GM18508 (cell line): ENCODE data around the gene ZNF385C.
"Not testable (repeated sequence)": the region's sequence is repeated elsewhere in the genome, so short reads cannot be mapped to it uniquely, and the experiment has no call there.

Experiments used
- ATAC-seq: cut with Tn5 transposase; IDR thresholded peaks from one replicate; pipeline ENCODE4 v1.9.1; 2021; ENCODE audit warnings: moderate number of reproducible peaks; ENCODE audit not compliant: insufficient read depth, unreplicated experiment

The ZNF385C gene

DNA sequence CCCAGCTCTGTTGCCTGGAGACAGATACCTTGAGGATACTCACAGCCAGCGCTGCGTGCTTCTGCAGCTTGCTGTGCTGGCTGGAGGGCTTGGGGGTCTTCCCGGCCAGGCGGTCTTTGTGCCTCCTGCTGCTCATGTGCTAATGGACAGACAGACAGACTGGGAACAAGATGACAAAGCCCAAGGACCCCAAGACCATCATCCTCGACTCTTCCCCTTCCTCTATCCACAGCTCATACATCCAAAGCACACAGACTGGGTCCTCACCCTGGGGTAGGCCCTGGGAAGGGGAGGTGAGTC, 70.7 kb downstream of the ZNF385C start:
- no peak for ATAC-seq

DNA sequence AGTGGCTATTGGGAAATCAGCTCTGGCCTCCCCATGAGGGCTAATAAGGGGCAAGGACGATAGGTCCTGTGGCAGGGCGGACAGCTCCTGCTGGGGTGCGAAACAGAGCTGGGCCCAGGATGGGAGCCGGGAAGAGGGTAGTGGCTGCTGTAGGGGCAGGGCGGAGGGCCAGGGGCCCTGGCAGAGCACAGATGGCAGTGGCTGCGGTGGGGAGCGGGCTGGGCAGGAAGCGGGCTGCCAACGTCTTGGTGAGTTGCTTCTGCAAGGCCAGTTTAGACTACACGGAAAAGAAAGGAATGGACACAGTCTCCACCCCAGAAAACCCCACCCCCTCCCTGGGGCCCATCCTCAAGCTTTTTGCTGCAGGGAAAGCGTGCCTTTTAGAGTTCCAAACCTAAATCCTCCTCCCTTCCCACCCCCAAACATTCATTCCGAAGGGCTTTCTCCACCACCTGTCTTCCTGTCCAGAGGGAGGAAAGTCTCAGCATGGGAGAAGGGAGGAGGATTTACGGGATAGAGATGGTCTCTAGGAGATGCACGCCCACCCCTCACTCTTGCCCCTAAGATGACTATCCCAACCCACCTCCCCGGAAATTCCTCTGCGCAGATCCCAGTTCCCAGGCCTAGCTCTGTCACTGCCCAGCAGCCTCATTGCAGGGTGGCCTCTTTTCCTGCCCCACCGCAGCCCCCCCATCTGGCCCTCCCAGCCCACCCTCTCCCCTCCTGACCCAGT, 71.2 kb downstream of the ZNF385C start:
- no peak for ATAC-seq

DNA sequence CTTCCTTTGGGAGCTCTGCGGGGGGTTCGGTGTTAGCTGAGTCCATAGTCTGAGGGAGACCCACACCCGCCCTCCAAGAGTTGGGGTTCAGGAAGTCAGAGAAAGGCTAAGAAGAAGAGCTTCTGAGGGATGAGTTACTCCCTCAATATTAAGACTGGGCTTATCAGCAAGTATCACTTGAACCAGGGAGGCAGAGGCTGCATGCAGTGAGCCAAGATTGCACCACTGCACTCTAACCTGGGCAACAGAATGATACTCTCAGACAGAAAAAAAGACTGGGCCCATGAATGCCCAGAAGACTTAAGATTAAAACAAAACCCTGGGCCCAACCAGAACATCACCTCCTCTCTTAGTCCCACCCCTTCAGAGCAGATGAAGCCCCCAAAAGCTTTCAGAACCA, 72.3 kb downstream of the ZNF385C start:
- ATAC-seq = no peak

DNA sequence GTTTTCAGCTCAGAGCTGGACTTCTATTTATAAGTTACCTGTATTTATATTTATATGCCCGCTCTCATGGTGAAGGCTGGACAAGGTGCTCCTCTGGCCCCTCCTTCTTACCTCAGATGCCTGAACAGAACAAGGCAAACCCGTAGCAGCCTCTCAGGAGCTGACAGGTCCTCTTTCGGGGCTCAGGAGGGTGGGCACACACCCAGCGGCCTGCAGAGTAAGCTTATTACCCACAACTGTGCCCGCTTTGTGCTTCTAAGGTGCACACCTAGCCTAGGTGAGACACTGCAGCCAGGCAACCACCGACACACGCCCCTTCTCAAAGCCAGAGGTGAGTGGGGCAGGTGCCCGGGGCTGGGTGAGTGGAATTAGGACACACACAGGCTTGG, 73.1 kb downstream of the ZNF385C start:
- no peak for ATAC-seq

DNA sequence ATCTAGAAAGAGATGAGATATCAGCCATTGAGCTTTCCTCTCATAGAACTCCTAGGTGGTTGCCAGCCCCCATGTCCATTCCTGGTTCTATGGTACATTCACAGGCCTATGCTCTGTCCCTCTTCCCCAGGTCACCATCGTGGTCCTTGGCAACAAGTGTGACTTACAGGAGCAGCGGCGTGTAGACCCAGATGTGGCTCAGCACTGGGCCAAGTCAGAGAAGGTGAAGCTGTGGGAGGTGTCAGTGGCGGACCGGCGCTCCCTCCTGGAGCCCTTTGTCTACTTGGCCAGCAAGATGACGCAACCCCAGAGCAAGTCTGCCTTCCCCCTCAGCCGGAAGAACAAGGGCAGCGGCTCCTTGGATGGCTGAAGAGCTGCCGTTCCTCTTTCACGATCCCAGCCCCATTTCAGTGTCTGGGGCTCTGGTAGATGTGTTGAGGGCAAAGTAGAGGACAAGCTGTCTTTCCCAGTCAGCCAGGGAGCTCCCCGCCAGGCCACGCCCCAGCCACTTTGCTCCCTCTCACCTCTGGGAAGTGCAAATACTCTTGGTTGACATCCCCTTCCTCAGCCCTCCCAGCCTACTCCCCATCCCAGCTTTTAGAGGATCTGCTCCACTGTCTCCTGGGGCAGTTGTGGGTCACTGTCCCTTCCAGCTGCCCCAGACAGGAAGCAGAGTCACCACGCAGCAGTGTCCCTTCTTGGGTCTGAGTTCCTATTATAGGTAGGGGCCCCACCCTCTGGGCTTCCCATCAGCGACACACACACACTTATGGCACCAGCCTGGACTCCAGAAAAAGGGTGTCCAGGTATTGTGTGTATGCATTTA, 74.5 kb downstream of the ZNF385C start:
- ATAC-seq = no peak

DNA sequence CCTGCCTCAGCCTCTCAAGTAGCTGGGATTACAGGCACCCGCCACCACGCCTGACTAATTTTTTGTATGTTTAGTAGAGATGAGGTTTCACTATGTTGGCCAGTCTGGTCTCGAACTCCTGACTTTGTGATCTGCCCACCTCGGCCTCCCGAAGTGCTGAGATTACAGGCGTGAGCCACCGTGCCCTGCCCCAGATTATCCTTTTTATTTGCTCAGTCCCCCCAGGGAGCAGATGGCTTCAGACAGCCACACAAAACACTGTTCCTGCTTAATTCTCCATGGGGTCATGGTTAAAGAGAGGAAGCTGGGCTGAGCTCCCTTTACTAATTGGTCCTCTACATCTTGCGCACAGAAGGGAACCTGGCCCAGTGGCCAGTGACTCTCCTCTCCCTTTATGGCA, 77.4 kb downstream of the ZNF385C start:
- ATAC-seq = not testable (repeated sequence)

DNA sequence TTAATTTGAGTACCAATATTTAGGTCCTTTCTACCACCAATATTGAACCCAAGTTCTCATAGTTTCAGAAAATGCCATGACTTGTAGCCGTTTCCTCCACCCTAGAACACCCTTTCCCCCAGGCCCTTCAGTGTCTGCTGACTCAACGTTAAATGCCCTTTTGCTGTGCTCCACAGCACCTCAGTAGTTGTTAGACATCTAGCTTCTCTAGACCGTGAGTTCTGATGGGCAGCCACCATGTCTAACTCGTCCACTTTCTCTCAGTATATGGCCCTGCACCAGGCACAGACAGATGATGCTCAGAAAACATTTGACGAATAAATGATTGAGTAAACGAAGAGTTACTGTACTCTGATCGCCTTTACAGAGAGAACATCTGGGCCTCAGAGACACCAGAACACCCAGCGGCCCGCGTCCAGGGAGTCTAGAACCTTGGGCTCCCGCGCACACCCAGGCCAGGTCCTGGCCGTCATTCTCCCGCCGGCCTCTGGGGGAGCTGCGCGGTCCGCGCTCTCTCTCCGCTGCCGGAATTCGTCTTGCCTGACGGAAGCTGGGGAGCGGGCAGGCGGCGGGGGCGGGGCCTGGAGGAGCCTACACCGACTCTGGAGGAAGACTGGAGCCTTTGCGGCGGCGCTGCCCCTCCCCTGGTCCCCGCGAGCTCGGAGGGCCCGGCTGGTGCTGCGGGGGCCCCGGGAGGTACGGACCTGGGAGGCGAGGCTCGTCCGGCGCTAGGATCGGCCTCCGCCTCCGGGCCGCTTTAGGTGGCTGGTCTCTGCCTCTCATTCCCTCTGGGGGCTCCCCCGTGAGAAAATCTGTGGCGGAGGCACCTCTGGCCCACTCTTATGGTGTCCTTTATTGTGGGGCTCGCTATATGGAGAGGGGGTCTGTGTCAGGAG, 78.5 kb downstream of the ZNF385C start, which contains the start of gene NKIRAS2:
Gene NKIRAS2, plus strand, starts transcription at position 582 of the 896 bp plus-strand sequence. CDS start 1,488 bp downstream, outside the sequence.
- no peak for ATAC-seq

DNA sequence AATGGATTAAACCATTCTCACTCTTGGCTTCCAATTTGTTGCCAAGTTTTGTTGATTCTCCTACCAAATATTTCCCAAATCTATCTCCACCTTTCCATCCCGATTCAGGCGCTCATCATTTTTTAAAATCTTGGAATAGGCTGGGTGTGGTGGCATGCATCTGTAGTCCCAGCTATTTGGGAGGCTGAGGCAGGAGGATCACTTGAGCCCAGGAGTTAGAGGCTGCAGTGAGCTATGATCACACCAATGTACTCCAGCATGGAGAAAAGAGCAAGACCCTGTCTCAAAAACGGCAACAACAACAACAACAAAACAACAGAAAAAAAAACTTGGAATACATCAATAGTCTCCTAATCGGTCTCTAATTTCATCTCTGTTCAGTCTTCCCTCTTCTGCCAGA, 79.3 kb downstream of the ZNF385C start:
- ATAC-seq = no peak

DNA sequence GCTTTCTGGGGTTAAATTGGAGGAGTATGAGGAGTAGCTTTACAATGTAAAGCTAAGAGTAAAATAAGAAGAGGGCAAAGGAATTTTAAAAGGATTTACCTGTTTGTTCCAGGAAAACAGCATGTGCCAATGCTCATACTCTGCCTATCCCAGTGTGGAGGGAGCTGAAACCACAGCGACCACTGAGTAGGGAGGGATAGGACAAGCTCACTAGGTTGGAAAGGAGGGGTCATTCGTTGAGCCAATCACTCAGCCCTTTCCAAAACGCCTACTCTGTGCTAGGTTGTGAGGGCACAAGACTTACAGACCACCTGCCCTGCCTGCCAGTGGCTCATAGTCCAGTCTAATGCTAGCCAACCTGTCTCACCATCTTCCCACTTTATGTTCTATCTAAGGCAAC, 79.9 kb downstream of the ZNF385C start:
- ATAC-seq = no peak

DNA sequence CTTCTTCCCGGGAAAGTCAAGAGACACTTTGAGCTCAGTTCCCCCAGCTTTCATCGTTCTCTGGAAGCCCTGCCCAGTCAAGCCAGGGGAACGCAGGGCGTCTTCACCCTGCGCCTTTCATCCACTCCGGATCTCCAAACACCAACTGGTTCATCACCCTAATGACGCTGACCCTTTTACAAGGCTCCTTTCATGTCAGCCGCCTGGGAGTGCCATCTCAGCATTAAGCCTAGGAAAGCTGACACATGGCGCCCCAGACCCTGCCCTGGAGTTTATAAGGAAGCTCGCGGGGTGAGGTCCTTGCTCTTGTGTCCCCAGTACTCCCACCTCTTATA, 80.4 kb downstream of the ZNF385C start:
- no peak for ATAC-seq

DNA sequence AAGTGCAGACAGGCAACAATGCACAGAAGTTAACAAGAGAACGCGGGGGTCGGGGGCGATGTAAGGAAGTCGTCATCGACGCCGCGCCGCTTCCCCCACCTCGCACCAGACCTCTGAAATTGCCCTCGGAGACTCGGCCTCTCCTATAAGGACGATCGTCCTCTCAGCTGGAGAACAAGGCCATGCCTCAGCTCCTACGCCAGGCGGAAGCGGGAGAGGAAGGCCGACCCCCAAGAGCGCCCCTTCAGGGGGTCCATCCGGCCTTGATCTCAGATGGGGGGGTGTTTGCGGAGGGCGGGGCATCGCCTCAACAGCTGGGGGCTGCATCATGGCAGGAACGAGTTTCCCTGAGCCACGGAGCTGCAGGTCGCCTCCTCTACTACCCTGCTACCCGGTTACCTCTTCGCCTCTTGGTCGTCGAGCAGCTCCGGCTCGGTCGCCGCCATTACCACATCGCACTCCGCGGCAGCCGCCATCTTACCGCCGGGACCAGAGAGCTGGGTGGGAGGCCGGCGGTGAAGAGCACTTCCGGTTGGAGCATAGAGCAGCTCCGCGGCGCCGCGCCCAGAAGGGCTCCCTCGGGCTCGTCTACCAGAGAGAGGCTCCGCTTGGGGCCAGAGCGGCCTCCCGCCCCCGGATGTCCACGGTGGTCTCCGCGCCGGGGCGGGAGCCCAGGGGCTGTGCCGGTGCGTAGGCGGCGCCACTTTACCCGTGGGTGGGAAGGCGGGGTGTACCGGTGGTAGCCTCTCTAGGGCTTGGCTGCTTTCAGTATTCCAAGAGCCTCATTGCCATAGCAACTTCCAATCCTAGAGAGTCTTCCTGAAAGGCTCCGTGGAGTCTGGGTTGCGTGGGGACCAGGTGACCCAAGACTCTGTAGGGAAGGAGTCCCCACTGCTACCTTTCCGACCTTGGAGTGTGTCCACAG, 81.1 kb downstream of the ZNF385C start, which contains the start of gene DNAJC7:
Gene DNAJC7, minus strand, starts transcription at position 499 of the 925 bp plus-strand sequence. Its CDS starts 23 bp downstream, at position 476.
- ATAC-seq = no peak

DNA sequence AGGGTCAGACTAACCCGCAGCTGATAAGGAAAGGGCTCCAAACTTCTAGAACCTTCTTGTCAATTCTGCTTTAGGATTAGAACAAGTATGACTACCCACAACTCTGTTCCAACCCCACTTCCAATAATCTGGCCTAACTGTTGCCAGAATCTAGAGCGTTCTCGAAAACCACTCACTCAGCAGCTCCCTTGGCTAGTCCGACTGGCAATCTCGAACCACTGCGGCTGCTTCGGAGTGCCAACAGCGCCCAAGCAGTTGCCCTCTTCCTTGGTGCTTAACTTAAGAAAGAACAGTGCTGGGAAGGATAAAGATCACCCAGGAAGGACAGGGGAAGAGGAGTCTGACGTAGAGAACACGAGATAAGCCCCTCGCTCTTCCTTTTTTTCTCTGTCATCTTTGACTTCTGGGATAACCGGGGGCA, 81.9 kb downstream of the ZNF385C start:
- ATAC-seq = no peak

DNA sequence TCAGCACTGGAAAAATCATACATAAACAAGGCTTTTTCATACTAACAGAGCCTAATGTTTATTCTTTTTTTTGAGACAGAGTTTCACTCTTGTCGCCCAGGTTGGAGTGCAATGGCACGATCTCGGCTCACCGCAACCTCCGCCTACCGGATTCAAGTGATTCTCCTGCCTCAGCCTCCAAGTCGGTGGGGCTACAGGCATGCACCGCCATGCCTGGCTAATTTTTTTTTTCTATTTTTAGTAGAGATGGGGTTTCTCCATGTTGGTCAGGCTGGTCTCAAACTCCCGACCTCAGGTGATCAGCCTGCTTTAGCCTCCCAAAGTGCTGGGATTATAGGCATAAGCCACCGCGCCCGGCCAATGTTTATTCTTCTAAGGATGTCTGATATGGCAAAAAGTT, 84.5 kb downstream of the ZNF385C start:
- ATAC-seq = not testable (repeated sequence)

DNA sequence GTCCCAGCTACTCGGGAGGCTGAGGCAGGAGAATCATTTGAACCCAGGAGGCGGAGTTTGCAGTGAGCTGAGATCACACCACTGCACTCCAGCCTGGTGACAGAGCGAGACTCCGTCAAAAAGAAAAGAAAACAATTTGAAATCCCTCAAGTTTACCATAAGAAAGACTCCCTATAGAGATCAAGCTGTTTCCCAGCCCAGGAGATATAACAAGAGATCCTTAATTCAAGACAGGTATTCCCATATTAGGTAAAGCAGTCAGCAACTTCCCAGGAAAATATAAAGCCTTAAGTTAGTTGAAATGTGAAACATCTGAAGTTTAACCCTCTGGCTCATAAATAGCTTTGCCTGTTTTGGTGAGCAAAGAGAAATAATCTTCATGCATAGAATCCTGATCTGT, 85.9 kb downstream of the ZNF385C start:
- not testable (repeated sequence) for ATAC-seq

DNA sequence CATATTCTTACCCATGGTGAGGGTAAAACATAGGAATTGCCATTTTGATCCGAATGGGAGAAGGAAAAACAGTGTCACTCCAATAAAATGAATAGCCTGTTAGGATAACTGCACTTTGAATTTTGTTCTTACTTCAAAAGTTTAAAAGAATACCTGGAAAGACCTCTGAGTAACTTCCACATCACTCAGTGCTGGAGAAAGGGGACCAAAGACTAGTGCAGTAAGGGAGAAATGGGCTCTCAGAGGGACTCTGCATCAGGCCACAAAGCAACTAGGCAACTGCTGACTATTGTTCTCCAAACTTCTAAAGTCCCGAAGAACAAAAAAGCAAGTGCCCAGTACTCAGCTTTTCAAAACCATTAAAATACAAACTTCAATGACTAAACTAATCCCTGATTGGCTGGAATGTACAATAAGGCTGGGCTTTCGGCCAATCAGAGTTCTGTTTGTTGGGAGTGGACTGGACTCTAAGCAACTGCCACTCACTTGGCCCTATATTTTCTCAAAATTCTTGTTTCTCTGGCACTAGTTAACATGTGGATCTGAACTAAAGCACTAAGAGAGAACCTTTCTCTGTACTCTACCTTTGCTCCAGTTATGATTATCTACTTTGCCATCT, 87.3 kb downstream of the ZNF385C start:
- no peak for ATAC-seq

DNA sequence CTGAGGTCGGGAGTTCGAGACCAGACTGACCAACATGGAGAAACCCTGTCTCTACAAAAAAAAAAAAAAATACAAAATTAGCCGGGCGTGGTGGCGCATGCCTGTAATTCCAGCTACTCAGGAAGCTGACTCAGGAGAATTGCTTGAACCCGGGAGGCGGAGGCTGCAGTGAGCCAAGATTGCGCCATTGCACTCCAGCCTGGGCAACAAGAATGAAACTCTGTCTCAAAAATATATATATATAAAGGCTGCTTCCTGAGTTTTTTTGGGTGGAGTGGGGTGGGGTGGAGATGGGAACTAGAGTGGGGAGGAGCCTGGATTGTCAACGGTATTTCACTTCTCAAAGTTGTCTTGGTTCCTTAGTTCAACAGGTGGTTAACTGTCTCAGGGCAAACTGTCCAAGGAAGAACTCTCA, 88.0 kb downstream of the ZNF385C start:
- ATAC-seq = not testable (repeated sequence)

DNA sequence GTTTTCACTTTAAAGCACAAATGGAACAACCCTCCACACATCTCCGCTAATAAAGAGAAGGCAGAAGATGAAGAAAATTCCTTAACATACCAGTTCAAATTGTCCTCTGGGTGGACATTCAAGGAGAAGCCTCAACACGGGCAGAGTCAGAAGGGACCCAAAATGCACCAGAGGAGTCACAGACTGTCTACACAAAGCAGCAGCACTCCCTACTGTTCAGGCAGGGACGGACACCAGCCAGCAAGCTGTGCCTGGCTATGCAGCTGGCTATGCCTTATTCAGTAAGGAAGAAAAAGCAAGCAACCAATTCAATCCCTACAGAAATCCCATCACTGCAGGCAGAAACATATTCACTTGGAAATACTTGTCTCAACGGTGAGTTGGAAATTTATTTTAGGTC, 89.1 kb downstream of the ZNF385C start:
- ATAC-seq = no peak

DNA sequence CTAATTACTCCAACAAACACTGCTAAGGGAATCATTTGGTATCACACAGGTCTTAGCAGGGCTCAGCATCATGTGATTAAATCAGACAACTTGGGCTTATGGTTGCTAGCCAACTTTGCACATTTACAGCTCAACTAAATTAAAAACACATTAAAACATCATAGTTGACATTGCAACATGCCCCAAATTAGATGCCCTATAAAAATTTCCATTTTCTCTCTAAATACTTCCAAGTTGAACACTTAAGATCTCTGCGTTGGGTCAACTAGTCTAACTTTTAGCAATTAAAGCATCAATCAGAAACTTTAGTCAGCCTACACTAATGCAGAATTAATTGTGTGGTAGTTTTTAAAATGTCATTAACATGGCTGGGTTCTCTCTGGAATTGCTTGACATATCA, 93.1 kb downstream of the ZNF385C start:
- no peak for ATAC-seq

DNA sequence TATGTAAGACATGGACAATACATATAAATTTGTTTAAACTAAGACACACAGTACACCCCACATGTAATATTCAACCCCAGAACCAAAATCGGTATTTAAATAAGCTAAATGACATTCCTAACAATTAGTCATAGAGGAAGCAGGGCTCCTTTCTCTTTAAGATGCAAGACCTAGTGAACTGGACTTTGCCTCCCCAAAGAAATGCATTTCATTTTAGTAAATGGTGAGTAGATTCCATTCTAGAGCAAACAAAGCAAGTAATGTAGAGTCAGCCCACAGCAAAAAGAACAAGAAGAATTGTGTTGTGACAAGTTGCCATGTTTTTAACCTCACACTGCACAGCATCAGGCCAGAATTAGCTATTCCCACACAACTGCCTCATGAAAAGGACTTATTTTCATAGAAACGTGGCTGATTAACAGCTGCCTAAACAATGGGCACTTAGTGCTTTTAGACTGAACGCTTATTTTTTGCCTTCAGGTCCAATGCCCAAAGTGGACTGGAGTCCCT, 95.4 kb downstream of the ZNF385C start:
- ATAC-seq = no peak
